ENCODE data around the gene IMMP2L.

Gene IMMP2L

GRCh38 chr7:110948280-110948679 lies 614.0 kb downstream of the IMMP2L start:
- no peak for TF ChIP-seq EZH2phosphoT487 (IDR thresholded peaks at IDR 0.05; ENCODE audit: borderline replicate concordance)
- TF ChIP-seq, protein P1, sequence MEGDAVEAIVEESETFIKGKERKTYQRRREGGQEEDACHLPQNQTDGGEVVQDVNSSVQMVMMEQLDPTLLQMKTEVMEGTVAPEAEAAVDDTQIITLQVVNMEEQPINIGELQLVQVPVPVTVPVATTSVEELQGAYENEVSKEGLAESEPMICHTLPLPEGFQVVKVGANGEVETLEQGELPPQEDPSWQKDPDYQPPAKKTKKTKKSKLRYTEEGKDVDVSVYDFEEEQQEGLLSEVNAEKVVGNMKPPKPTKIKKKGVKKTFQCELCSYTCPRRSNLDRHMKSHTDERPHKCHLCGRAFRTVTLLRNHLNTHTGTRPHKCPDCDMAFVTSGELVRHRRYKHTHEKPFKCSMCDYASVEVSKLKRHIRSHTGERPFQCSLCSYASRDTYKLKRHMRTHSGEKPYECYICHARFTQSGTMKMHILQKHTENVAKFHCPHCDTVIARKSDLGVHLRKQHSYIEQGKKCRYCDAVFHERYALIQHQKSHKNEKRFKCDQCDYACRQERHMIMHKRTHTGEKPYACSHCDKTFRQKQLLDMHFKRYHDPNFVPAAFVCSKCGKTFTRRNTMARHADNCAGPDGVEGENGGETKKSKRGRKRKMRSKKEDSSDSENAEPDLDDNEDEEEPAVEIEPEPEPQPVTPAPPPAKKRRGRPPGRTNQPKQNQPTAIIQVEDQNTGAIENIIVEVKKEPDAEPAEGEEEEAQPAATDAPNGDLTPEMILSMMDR (conservative IDR thresholded peaks at IDR 0.05; ENCODE audit: low read length), result no peak
- no peaks in the 10 kb centered on the region for H3K4me1 ChIP-seq (ENCODE audit: insufficient read depth, low read length, poor library complexity, severe bottlenecking)
- H3K9ac ChIP-seq (ENCODE audit: low read depth, low read length, poor library complexity, severe bottlenecking), result no peak overlapping the region
- H3K4me3 ChIP-seq (ENCODE audit: low read length, poor library complexity, severe bottlenecking), result no peak overlapping the region
- H3K27me3 ChIP-seq (ENCODE audit: insufficient read depth, low read length, poor library complexity, severe bottlenecking), result no peaks in the 10 kb centered on the region
- H3K9me3 ChIP-seq (ENCODE audit: insufficient read depth, low read depth, low read length), result no peaks in the 10 kb centered on the region
- no peak overlapping the region for H3K4me2 ChIP-seq (ENCODE audit: low read depth, low read length, poor library complexity, severe bottlenecking)
- H3F3A ChIP-seq (ENCODE audit: low read depth), result no peaks in the 10 kb centered on the region
- H3K79me2 ChIP-seq (ENCODE audit: insufficient read depth, low read length), result no peaks in the 10 kb centered on the region
- H3K36me3 ChIP-seq (ENCODE audit: insufficient read depth, low read length), result no peaks in the 10 kb centered on the region
- H4K20me1 ChIP-seq (ENCODE audit: insufficient read depth, low read length, poor library complexity, severe bottlenecking), result no peaks in the 10 kb centered on the region
- H2AFZ ChIP-seq (ENCODE audit: low read length), result no peak overlapping the region
- 0 out of 2 replicates have a peak, but pooled peaks cover 3% of the 10 kb centered on the region for H3K9me2 ChIP-seq (replicated peaks; ENCODE audit: low read depth, low read length)

- no peak overlapping the region for H3K4me2 ChIP-seq (ENCODE audit: low read depth, low read length, poor library complexity, severe bottlenecking)
- no peak overlapping the region for H2AFZ ChIP-seq (ENCODE audit: low read length)
- no peaks in the 10 kb centered on the region for H4K20me1 ChIP-seq (ENCODE audit: insufficient read depth, low read length, poor library complexity, severe bottlenecking)
- no peaks in the 10 kb centered on the region for H3K79me2 ChIP-seq (ENCODE audit: insufficient read depth, low read length)
- H3F3A ChIP-seq (ENCODE audit: low read depth), result no peaks in the 10 kb centered on the region
- no peak overlapping the region for H3K4me3 ChIP-seq (ENCODE audit: low read length, poor library complexity, severe bottlenecking)
- H3K9ac ChIP-seq (ENCODE audit: low read depth, low read length, poor library complexity, severe bottlenecking), result no peak overlapping the region
- 0 out of 2 replicates have a peak, but pooled peaks cover 3% of the 10 kb centered on the region for H3K9me2 ChIP-seq (replicated peaks; ENCODE audit: low read depth, low read length)
- no peaks in the 10 kb centered on the region for H3K9me3 ChIP-seq (ENCODE audit: insufficient read depth, low read depth, low read length)
- no peaks in the 10 kb centered on the region for H3K4me1 ChIP-seq (ENCODE audit: insufficient read depth, low read length, poor library complexity, severe bottlenecking)
- no peak for TF ChIP-seq EZH2phosphoT487 (IDR thresholded peaks at IDR 0.05; ENCODE audit: borderline replicate concordance)
- TF ChIP-seq, protein P1 (conservative IDR thresholded peaks at IDR 0.05; ENCODE audit: low read length), result no peak
- H3K27me3 ChIP-seq (ENCODE audit: insufficient read depth, low read length, poor library complexity, severe bottlenecking), result no peaks in the 10 kb centered on the region
- no peaks in the 10 kb centered on the region for H3K36me3 ChIP-seq (ENCODE audit: insufficient read depth, low read length)
Measured at GRCh38 chr7:110947408-110947807, 614.9 kb downstream of the IMMP2L start.

- H3K79me2 ChIP-seq (ENCODE audit: insufficient read depth, low read length), result no peaks in the 10 kb centered on the region
- H3K4me2 ChIP-seq (ENCODE audit: low read depth, low read length, poor library complexity, severe bottlenecking), result no peak overlapping the region
- no peak overlapping the region for H3K9ac ChIP-seq (ENCODE audit: low read depth, low read length, poor library complexity, severe bottlenecking)
- no peaks in the 10 kb centered on the region for H3K4me1 ChIP-seq (ENCODE audit: insufficient read depth, low read length, poor library complexity, severe bottlenecking)
- H3K27me3 ChIP-seq (ENCODE audit: insufficient read depth, low read length, poor library complexity, severe bottlenecking), result no peaks in the 10 kb centered on the region
- no peaks in the 10 kb centered on the region for H4K20me1 ChIP-seq (ENCODE audit: insufficient read depth, low read length, poor library complexity, severe bottlenecking)
- 0 out of 2 replicates have a peak, but pooled peaks cover 1% of the 10 kb centered on the region for H3K9me2 ChIP-seq (replicated peaks; ENCODE audit: low read depth, low read length)
- no peaks in the 10 kb centered on the region for H3K9me3 ChIP-seq (ENCODE audit: insufficient read depth, low read depth, low read length)
- H3F3A ChIP-seq (ENCODE audit: low read depth), result no peaks in the 10 kb centered on the region
- no peaks in the 10 kb centered on the region for H3K36me3 ChIP-seq (ENCODE audit: insufficient read depth, low read length)
- TF ChIP-seq, protein P1 (conservative IDR thresholded peaks at IDR 0.05; ENCODE audit: low read length), result no peak
- TF ChIP-seq EZH2phosphoT487 (IDR thresholded peaks at IDR 0.05; ENCODE audit: borderline replicate concordance), result no peak
- H2AFZ ChIP-seq (ENCODE audit: low read length), result no peak overlapping the region
- H3K4me3 ChIP-seq (ENCODE audit: low read length, poor library complexity, severe bottlenecking), result no peak overlapping the region
Measured at GRCh38 chr7:110944966-110945644, 617.2 kb downstream of the IMMP2L start.

Measured in Loucy (cell line).